ENCODE measurements around the gene AJM1.

AJM1 gene

GRCh38 chr9:136808075-136808805 is 34.0 kb upstream of the AJM1 start:
- H3K4me3 ChIP-seq (ENCODE audit: low read depth, low read length), result peak overlapping the region; percentile 67
- TF ChIP-seq POLR2A (IDR thresholded peaks at IDR 0.05; ENCODE audit: extremely low read depth, insufficient read length) (no peak), CTCF (IDR thresholded peaks at IDR 0.05; ENCODE audit: low read depth, low read length) (no peak)
- DNase-seq (ENCODE audit: low read depth), result peak; percentile 39

GRCh38 chr9:136808806-136809158 is 33.5 kb upstream of the AJM1 start:
- peak overlapping the region; percentile 67 for H3K4me3 ChIP-seq (ENCODE audit: low read depth, low read length)
- peak; percentile 42 for DNase-seq (ENCODE audit: low read depth)
- no peak for TF ChIP-seq MAX (IDR thresholded peaks at IDR 0.05; ENCODE audit: low read depth, low read length)
- no peak for TF ChIP-seq POLR2A (IDR thresholded peaks at IDR 0.05; ENCODE audit: extremely low read depth, insufficient read length)
- no peak for TF ChIP-seq CTCF (IDR thresholded peaks at IDR 0.05; ENCODE audit: low read depth, low read length)
- TF ChIP-seq MYC (IDR thresholded peaks at IDR 0.05; ENCODE audit: low read depth, low read length), result no peak

GRCh38 chr9:136814725-136815421 is 27.4 kb upstream of the AJM1 start:
- no peak overlapping the region for H3K4me3 ChIP-seq (ENCODE audit: low read depth, low read length)
- TF ChIP-seq CTCF (IDR thresholded peaks at IDR 0.05; ENCODE audit: low read depth, low read length), result no peak
- TF ChIP-seq POLR2A (IDR thresholded peaks at IDR 0.05; ENCODE audit: extremely low read depth, insufficient read length), result no peak
- TF ChIP-seq MAX (IDR thresholded peaks at IDR 0.05; ENCODE audit: low read depth, low read length), result no peak
- TF ChIP-seq MYC (IDR thresholded peaks at IDR 0.05; ENCODE audit: low read depth, low read length), result no peak

GRCh38 chr9:136815422-136815782 is 26.9 kb upstream of the AJM1 start:
- TF ChIP-seq CTCF (IDR thresholded peaks at IDR 0.05; ENCODE audit: low read depth, low read length) (no peak), MAX (IDR thresholded peaks at IDR 0.05; ENCODE audit: low read depth, low read length) (no peak), MYC (IDR thresholded peaks at IDR 0.05; ENCODE audit: low read depth, low read length) (no peak), POLR2A (IDR thresholded peaks at IDR 0.05; ENCODE audit: extremely low read depth, insufficient read length) (no peak)
- DNase-seq (ENCODE audit: low read depth), result no peak

More at GRCh38 chr9:136814725-136815421, 27.4 kb upstream of the AJM1 start:
- DNase-seq (ENCODE audit: low read depth), result no peak

GRCh38 chr9:136820971-136821825 is 21.1 kb upstream of the AJM1 start:
- DNase-seq (ENCODE audit: low read depth), result no peak
- no peak overlapping the region for H3K4me3 ChIP-seq (ENCODE audit: low read depth, low read length)
- no peak for TF ChIP-seq POLR2A (IDR thresholded peaks at IDR 0.05; ENCODE audit: extremely low read depth, insufficient read length)
- TF ChIP-seq MAX (IDR thresholded peaks at IDR 0.05; ENCODE audit: low read depth, low read length), result no peak
- TF ChIP-seq MYC (IDR thresholded peaks at IDR 0.05; ENCODE audit: low read depth, low read length), result no peak
- TF ChIP-seq CTCF (IDR thresholded peaks at IDR 0.05; ENCODE audit: low read depth, low read length), result no peak

More at GRCh38 chr9:136815422-136815782, 26.9 kb upstream of the AJM1 start:
- no peak overlapping the region for H3K4me3 ChIP-seq (ENCODE audit: low read depth, low read length)

Measured in NB4 (cell line).